ENCODE measurements around the gene RNU6-9.

RNU6-9 gene

DNA sequence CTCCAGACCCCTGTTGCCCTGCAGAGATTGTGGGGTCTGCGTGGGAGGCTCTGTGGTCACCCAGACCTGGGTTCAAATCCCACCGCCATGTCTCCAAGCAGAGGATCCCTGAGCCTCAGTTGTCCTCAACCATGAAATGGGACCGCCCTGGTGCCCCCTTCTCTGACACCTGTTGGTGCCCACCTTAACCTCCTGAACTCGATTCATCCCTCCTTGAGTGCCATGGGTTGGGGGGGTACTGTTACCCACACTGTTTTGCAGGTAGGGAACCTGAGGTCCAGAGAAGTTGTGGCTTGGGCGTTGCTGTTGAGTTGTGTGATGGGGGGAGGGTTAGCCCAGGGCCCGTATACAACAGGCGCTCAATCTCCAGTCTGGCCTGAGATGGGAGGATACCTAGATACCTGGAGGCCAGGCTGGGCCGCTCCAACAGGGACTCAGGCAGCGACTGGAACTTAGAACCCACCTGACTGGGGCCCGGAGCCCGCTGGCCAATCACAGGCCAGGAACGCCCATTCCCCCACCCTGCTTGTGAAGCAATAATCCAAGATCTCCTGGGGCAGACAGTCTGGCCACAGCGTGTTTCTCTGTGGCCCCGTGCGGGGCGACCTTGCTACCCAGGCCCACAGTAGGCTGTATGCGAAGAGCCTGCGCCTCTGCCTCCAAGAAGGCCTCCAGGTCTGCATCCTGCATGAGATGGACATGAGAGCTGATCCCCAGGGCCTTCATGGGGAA, 35.4 kb downstream of the RNU6-9 start:
- Histone ChIP-seq H3K27ac (ENCODE audit: extremely low read depth, low read depth, low read length) (no peak overlapping the region), H3K9me3 (ENCODE audit: control insufficient read depth, insufficient read depth, low read depth, low read length) (no peaks in the 10 kb centered on the region), H3K36me3 (ENCODE audit: control insufficient read depth in 2 of 2, insufficient read depth in 1 of 2, low read length in 2 of 2) (peaks cover 0 to 31% of the 10 kb centered on the region in 2 experiments; a peak in 2 of 3 replicates), H3K4me1 (ENCODE audit: control insufficient read depth, insufficient read depth, low read length) (no peaks in the 10 kb centered on the region), H3K4me3 (ENCODE audit: low read depth, low read length) (no peak overlapping the region)
- TF ChIP-seq ZNF792 (tag by site-specific recombination; IDR thresholded peaks at IDR 0.05) (peak; percentile 90), ZNF121 (tag by site-specific recombination; IDR thresholded peaks at IDR 0.05) (0 out of 2 replicates have a peak, but pooled peaks have one; percentile 21), ZNF664 (tag by site-specific recombination; IDR thresholded peaks at IDR 0.05) (no peak), SP2 (tag by site-specific recombination; IDR thresholded peaks at IDR 0.05) (peak; percentile 13; the same call in 1 of the 2 replicates), MEIS1 (CRISPR knock-in tag; IDR thresholded peaks at IDR 0.05; ENCODE audit: borderline replicate concordance) (no peak), BCL11B (tag by site-specific recombination; IDR thresholded peaks at IDR 0.05; ENCODE audit: low read depth) (0 out of 2 replicates have a peak, but pooled peaks have one; percentile 31), SCRT1 (tag by site-specific recombination; IDR thresholded peaks at IDR 0.05; ENCODE audit: borderline replicate concordance) (peak; percentile 69; the same call in 1 of the 2 replicates), KLF10 (tag by site-specific recombination; IDR thresholded peaks at IDR 0.05) (no peak), ZNF660 (tag by site-specific recombination; IDR thresholded peaks at IDR 0.05) (no peak), SCRT2 (tag by site-specific recombination; IDR thresholded peaks at IDR 0.05) (peak; percentile 76), ZBTB8A (tag by site-specific recombination; IDR thresholded peaks at IDR 0.05) (peak; percentile 20; the same call in 1 of the 2 replicates)
- TF ChIP-seq, protein P1, sequence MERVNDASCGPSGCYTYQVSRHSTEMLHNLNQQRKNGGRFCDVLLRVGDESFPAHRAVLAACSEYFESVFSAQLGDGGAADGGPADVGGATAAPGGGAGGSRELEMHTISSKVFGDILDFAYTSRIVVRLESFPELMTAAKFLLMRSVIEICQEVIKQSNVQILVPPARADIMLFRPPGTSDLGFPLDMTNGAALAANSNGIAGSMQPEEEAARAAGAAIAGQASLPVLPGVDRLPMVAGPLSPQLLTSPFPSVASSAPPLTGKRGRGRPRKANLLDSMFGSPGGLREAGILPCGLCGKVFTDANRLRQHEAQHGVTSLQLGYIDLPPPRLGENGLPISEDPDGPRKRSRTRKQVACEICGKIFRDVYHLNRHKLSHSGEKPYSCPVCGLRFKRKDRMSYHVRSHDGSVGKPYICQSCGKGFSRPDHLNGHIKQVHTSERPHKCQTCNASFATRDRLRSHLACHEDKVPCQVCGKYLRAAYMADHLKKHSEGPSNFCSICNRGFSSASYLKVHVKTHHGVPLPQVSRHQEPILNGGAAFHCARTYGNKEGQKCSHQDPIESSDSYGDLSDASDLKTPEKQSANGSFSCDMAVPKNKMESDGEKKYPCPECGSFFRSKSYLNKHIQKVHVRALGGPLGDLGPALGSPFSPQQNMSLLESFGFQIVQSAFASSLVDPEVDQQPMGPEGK (tag by site-specific recombination; IDR thresholded peaks at IDR 0.05): peak; percentile 50
- POLR2A ChIA-PET: interaction anchor here (0.6 kb wide), 1 partner anchor 9 kb away, joined by 4 read pairs; no protein-coding TSS in a partner anchor
- CTCF ChIA-PET: no interaction called here

DNA sequence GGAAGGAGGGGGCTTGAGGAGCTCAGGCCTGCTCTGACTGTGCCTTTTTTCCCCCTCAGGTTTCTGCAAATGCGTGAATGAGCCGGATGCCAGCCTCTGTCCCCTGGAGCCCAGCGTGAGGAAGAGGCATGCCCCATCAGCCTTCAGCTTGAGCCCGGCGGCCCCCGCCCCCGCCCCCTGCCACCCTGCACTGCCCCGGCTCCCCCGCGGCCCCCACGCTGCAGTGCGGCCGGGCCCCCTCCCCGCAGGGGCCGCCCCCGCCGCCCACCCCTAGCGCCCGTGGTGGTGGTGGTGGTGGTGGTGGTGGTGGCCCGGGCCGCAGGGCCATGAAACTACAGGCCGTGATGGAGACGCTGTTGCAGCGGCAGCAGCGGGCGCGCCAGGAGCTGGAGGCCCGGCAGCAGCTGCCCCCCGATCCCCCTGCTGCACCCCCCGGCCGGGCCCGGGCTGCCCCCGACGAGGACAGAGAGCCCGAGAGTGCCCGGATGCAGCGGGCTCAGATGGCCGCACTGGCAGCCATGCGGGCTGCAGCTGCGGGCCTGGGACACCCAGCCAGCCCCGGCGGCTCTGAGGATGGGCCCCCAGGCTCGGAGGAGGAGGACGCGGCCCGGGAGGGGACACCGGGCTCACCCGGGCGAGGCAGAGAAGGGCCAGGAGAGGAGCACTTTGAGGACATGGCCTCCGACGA, 36.1 kb downstream of the RNU6-9 start:
- no peak overlapping the region for H3K4me3 ChIP-seq (ENCODE audit: low read depth, low read length)
- no peaks in the 10 kb centered on the region for H3K4me1 ChIP-seq (ENCODE audit: control insufficient read depth, insufficient read depth, low read length)
- no peak overlapping the region for H3K27ac ChIP-seq (ENCODE audit: extremely low read depth, low read depth, low read length)
- no peaks in the 10 kb centered on the region for H3K9me3 ChIP-seq (ENCODE audit: control insufficient read depth, insufficient read depth, low read depth, low read length)
- CTCF ChIA-PET: no interaction called here
- TF ChIP-seq, protein P2, sequence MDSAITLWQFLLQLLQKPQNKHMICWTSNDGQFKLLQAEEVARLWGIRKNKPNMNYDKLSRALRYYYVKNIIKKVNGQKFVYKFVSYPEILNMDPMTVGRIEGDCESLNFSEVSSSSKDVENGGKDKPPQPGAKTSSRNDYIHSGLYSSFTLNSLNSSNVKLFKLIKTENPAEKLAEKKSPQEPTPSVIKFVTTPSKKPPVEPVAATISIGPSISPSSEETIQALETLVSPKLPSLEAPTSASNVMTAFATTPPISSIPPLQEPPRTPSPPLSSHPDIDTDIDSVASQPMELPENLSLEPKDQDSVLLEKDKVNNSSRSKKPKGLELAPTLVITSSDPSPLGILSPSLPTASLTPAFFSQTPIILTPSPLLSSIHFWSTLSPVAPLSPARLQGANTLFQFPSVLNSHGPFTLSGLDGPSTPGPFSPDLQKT (IDR thresholded peaks at IDR 0.05; ENCODE audit: borderline replicate concordance, low read depth, low read length): no peak
- TF ChIP-seq ZSCAN30 (tag by site-specific recombination; IDR thresholded peaks at IDR 0.05): no peak
- TF ChIP-seq ZNF169 (tag by site-specific recombination; IDR thresholded peaks at IDR 0.05): no peak
- TF ChIP-seq, protein P3, sequence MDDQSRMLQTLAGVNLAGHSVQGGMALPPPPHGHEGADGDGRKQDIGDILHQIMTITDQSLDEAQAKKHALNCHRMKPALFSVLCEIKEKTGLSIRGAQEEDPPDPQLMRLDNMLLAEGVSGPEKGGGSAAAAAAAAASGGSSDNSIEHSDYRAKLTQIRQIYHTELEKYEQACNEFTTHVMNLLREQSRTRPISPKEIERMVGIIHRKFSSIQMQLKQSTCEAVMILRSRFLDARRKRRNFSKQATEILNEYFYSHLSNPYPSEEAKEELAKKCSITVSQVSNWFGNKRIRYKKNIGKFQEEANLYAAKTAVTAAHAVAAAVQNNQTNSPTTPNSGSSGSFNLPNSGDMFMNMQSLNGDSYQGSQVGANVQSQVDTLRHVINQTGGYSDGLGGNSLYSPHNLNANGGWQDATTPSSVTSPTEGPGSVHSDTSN (CRISPR knock-in tag; IDR thresholded peaks at IDR 0.05): no peak
- TF ChIP-seq, protein P4, sequence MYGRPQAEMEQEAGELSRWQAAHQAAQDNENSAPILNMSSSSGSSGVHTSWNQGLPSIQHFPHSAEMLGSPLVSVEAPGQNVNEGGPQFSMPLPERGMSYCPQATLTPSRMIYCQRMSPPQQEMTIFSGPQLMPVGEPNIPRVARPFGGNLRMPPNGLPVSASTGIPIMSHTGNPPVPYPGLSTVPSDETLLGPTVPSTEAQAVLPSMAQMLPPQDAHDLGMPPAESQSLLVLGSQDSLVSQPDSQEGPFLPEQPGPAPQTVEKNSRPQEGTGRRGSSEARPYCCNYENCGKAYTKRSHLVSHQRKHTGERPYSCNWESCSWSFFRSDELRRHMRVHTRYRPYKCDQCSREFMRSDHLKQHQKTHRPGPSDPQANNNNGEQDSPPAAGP (tag by site-specific recombination; IDR thresholded peaks at IDR 0.05): no peak
- no peak for TF ChIP-seq ZNF23 (tag by site-specific recombination; IDR thresholded peaks at IDR 0.05; ENCODE audit: borderline replicate concordance)
- TF ChIP-seq ZNF624 (tag by site-specific recombination; IDR thresholded peaks at IDR 0.05): no peak
- TF ChIP-seq ZNF548 (tag by site-specific recombination; IDR thresholded peaks at IDR 0.05): no peak
- H3K36me3 ChIP-seq (ENCODE audit: control insufficient read depth in 2 of 2, insufficient read depth in 1 of 2, low read length in 2 of 2): peaks cover 0 to 31% of the 10 kb centered on the region in 2 experiments; a peak in 2 of 3 replicates
- POLR2A ChIA-PET: interaction anchor here (0.6 kb wide), 1 partner anchor 8 kb away, joined by 4 read pairs; no protein-coding TSS in a partner anchor
